HG03039 (cell line): ENCODE results near the gene MOSMO.
"Not testable (repeated sequence)": the region's sequence is repeated elsewhere in the genome, so short reads cannot be mapped to it uniquely, and the experiment has no call there.

Experiments used
- ATAC-seq: cut with Tn5 transposase; IDR thresholded peaks from one replicate; pipeline ENCODE4 v1.9.1; 2021; ENCODE audit warnings: mild to moderate bottlenecking, moderate library complexity; ENCODE audit not compliant: unreplicated experiment

MOSMO gene

GRCh38 chr16:22091721-22092120 is 83.8 kb downstream of the MOSMO start:
- no peak for ATAC-seq

- no peak for ATAC-seq
These were observed 84.4 kb downstream of the MOSMO start, which contains the start of gene VWA3A for GRCh38 chr16:22092143-22092933. Gene VWA3A (plus strand): TSS chr16:22092541. CDS start chr16:22092638, 97 bp downstream.

GRCh38 chr16:22093331-22093730 is 85.4 kb downstream of the MOSMO start:
- no peak for ATAC-seq

- no peak for ATAC-seq
These were observed 86.1 kb downstream of the MOSMO start for GRCh38 chr16:22093996-22094395.

DNA sequence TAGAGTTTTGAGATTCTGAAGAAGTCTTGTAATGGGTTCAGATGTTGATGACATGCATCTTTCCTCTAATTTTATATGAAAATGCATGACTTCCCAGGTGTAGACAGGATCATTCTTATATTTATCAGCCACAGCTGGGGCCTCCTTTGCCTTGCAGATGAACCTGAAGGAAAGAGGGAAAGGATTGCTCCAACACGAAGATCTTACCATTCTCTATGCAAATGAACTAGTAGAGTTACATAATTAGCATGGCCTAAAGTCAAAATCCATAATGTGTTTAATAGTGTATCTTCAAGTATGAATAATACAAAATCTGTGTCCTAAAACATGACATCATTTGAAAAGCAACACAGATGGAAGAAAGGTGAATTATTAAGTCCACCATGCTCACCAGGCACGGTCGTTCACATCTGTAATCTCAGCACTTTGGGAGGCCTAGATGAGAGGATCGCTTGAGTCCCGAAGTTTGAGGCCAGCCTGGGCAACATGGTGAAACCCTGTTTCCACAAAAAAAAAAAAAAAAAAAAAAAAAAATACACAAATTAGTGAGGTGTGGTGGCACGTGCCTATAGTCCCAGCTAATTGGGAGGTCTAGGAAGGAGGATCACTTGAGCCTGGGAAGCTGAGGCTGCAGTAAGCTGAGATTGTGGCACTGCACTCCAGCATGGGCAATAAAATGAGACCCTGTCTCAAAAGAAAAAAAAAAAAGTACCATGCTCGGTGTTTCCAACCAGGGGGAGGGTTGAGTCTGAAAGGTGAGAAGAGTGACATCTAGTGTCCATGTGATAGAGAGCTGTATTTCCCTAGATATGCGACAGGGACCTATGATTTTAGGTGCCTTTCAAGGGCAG is 90.7 kb downstream of the MOSMO start:
- no peak for ATAC-seq

DNA sequence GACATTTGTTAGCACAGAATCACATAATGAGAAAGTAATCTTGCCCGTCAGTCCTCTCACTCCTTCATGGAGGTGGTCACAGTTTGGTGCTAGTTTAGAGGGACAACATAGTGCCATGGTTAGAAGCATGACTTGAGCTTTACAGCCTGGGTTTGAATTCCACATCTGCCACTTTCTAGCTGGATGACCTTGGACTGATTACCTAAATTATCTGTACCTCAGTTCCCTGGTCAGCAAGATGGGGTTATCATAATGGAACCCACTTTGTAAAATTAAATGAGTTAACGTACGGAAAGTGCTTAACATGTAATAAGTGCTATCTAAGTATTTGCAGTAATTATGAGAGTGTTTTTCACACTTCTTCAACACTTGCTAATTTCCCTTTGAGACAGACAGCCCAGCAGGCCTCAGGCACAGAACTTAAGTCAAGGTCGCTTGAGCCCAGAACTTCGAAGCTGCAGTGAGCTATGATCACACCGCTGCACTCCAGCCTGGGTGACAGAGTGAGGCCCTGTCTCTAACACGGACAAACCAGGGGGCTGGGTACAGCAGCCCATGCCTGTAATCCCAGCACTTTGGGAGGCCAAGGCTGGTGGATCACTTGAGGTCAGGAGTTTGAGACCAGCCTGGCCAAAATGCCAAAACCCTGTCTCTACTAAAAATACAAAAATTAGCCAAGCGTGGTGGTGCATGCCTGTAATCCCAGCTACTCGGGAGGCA is 91.5 kb downstream of the MOSMO start:
- no peak for ATAC-seq

- ATAC-seq, result no peak
These were observed 95.5 kb downstream of the MOSMO start for GRCh38 chr16:22103441-22103840.

DNA sequence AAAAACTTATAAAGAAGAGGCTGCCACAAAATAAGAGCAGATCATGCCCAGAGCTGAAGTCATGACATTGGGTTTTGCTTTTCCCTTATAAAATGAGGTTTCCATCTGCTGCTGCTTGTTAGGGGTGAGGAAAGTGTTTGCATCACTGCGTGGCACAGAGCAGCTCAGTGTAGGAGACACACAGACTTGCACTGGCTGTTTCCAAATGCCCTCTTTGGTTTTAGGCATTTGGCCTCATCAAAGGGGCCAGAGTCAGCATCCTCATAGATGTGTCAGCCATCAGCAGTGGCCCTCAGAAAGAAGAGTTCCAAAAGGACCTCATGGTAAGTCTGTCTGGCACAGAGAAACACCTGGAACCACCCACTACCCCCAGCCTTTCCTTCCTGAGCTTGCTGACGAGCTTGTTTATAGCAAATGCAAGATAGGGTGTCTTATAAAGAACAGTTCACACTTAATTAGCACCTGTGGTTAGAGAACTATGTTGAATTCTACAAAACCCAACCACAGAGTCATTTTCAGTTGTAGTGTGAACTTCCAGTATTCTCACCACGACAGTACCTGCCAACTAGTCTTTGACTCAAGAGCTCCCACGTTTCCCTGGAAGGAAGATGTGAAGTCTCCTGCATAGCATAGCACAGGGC is 101.5 kb downstream of the MOSMO start:
- ATAC-seq, result no peak

GRCh38 chr16:22111629-22112028 is 103.7 kb downstream of the MOSMO start:
- not testable (repeated sequence) for ATAC-seq

GRCh38 chr16:22116095-22116700 is 108.3 kb downstream of the MOSMO start:
- ATAC-seq, result no peak

- ATAC-seq, result no peak
These were observed 109.7 kb downstream of the MOSMO start for GRCh38 chr16:22117609-22118008.

GRCh38 chr16:22120440-22120839 is 112.5 kb downstream of the MOSMO start:
- no peak for ATAC-seq

DNA sequence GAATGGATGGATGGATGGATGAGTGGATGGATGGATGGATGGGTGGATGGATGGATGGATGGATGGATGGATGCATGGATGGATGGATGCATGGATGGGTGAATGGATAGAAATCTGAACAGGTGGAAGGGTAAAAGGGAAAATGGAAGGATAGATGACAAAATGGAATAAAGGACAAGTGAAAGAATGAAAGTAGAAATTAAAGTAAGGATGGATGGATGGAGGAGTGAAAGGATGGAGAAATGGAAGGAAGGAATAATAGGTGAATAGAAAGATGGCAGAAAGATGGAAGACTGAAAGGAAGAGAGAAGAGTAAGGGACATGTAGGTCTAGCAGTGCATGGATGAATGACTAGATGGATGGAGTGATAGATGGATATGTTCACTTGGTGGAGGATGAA is 114.3 kb downstream of the MOSMO start:
- ATAC-seq, result no peak

GRCh38 chr16:22123146-22123545 is 115.2 kb downstream of the MOSMO start:
- no peak for ATAC-seq

DNA sequence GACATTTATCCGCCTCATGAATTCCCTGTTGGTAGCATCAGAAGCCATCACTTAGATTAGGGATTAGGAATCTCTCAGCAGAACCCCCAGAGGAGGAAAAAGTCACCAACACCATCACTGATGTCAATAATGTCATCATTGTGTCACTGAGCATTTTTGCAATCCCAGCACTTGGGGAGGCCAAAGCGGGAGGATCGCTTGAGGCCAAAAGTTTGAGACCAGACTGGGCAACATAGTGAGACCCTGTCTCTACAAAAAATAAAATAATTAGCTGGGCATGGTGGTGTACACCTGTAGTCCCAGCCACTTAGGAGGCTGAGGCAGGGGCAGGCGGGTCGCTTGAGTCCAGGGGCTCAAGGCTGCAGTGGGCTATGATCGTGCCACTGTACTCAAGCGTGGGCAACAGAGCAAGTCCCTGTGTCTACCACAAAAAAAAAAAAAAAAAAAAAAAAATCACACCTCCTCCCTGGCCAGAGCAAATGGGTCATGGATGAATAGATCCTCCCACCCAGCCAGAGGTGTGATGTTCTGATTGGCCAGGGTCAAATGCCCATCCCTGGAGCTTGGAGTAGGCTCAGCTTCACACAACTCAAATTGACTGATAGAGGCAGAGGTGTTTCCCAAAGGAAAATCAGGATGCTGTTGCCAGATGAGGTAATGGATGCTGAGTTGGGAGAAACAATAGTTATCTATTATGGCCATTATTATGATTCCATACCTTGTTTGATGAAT is 116.0 kb downstream of the MOSMO start:
- no peak for ATAC-seq

DNA sequence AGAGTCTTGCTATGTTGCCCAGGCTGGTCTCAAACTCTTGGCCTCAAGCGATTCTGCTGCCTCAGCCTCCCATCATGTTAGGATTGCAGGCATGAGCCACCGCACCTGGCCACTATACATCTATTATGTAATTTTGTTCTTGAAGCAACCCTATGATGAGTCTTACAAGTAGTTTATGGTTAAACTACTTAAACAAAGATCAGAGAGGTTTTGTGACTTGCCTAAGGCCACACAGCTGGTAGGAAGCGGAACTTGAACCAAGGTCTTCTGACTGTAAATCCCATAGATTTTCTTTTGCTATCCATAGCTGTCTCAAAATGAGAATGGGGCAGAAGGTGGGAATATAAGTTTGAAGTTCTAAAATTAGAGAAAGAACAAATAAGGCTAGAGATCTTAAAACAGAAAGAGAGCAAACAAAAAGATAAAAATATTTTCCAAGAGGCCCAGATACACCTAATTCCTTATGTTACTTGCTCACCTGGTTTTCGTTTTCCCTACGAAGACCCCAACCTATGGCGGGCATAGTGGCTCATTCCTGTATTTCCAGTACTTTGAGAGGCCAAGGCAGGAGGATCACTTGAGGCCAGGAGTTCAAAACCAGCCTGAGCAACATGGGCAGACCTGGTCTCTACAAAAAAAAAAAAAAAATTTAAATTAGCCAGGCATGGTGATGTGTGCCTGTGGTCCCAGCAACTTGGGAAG is 116.8 kb downstream of the MOSMO start:
- ATAC-seq, result no peak

DNA sequence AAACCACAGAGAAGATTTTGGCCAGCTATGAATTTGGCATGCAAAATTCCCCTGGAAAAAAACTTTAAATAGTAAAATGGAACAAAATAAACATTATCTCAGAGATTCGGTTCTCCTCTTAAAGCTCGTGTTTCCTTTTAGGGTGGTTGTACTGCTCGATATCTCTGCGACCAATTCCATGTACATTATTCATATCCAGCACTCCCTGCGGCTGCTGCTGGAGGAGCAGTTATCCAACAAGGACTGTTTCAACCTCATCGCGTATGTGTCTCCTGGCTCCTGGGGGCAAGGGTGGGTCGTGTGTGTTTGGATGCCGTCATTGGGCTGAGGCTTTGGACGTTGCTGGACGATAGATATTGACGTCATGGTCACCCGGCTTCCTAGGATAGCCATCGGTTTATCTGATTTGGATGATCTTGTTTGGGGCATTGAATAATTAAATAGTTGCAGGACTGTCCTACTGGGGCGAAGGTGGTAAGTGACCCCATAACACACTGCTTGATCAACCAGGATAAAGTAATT is 118.2 kb downstream of the MOSMO start:
- no peak for ATAC-seq

- not testable (repeated sequence) for ATAC-seq
These were observed 120.6 kb downstream of the MOSMO start for GRCh38 chr16:22128537-22128936.

DNA sequence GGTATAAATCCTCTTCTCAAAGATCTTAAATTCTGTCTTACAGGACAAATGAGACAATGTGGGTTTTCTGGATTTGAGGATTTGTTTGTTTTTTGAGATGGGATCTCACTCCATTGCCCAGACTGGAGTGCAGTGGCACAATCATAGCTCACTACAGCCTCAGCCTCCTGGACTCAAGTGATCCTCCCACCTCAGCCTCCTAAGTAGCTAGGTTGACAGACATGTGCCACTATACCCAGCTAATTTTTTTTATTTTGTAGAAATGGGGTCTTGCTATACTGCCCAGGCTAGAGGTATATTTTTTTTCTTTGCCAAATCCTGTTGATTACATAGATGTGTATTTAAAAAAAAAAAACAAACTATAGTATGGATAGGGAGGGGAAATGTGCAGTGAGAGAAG is 122.6 kb downstream of the MOSMO start:
- no peak for ATAC-seq
